Daoy (cell line): ENCODE data around the gene ALX4. TPM values are rescaled to one million over a fixed set of nuclear protein-coding genes. Genes with fewer than 3 reads are reported as not detected.
A peak's percentile ranks its signal among the peaks of the same experiment; 100 is the strongest.

Source experiments
- DNase-seq: peaks from one replicate; pipeline ENCODE4 v3.0.0-alpha.2; 2015; ENCODE audit warnings: low read depth
- total RNA-seq: library from RNA; depleted of rRNA; stranded (reverse); fragments of >200 nt; shearing (Covaris generic); gene quantifications from 2 replicates; pipeline ENCODE4 v1.2.3, GENCODE V29; 2014

The ALX4 gene
- total RNA-seq, 1 experiment from 2014 or later, result 1.5 TPM

DNA sequence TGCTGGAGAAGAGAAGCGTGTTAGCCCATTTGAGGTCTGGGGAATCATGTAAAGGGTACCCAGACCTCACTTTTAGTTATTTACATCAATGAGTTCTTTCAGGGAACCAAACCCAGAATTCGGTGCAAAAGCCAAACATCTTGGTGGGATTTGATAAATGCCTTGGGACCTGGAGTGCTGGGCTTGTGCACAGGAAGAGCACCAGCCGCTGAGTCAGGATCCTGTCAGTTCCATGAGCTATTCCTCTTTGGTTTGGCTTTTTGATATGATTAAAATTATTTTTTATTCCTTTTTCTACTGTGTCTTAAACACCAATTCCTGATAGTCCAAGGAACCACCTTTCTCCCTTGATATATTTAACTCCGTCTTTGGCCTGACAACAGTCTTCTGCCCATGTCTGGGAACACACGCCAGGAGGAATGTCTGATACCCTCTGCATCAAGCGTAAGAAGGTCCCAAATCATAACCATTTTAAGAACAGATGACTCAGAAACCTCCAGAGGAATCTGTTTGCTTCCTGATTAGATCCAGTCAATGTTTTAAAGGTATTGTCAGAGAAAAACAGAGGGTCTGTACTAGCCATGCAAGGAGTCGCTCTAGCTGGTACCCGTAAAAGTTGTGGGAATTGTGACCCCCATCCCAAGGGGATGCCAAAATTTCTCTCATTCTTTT, 65.2 kb downstream of the ALX4 start:
- no peak for DNase-seq

- DNase-seq, result peak; percentile 40
These were observed 66.2 kb downstream of the ALX4 start for GRCh38 chr11:44243595-44244343.

DNA sequence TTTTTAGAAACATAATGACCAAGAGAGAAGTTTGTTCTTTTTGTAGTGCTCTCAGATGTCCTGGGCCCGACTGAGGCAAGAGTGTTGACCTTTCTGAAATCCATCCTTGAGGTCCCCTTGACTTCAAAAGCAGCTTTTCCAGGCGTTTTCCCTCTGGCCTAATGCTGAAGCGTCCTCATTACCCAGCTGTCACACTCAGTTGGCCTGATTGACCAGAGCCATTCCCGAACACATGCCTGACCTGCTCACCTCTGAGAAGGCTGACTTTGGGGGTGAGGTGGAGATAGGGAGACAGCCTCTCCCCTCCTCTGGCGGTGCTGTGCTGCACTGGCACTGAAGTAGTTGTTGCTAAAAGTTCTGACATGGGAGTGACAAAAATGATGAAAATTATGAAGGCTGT, 66.9 kb downstream of the ALX4 start:
- no peak for DNase-seq

DNA sequence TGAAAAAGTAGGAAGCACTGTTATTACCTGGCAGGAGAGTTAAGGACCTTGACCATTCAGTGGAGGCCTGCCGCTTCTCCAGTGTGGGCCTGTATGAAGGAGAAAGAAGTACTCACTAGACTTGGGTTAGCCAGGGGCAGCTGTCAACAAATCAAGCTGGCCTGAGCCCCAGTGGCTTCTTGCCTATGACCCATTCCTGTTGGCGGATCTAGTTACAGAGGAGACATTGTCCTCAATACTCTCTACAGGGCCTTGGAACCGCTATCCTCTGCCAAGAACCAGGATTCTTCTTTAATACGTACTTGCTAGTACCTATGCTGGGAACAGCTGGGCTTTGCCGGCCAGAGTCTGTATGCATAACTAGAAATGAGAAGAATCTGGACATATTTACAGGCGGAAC, 68.1 kb downstream of the ALX4 start:
- DNase-seq, result no peak

DNA sequence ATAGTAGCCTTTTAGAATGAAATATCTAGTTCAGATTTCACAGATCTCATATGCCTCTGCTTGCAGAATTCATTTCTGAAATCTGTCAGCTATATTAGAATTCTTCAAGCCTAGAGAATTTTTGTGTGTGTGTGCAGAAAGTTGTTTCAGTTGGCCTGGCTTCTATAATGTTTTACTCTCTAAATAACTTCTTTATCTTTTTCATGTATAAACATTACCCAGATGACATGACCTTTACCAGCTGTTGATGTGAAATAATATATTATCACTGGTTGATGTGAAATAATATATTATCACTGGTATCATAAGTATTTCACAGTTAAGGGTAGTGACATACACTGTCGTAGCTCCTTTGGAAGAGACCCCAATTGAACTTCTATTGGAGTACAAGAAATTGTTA, 72.8 kb downstream of the ALX4 start:
- no peak for DNase-seq

- DNase-seq, result no peak
These were observed 73.6 kb downstream of the ALX4 start for GRCh38 chr11:44236296-44236695.

GRCh38 chr11:44235765-44236201, 74.2 kb downstream of the ALX4 start:
- no peak for DNase-seq

DNA sequence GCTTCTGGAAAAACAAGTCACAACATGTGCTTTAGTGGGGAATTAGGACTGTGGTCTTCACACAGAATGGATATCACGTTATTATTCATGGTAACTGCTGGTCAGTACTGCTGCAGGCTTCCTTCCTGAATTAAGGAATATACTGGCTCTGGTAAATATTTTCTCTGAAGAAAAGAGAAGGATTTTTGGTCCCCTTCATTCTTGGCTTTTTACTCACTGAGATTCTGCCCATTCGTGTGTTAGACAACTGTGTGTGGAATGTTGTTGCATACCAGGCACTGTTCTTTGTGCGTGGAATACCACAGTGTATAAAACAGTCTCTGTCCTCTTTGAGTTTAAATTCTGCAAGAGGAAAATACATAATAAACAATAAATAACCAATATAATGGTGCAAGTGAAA, 80.3 kb downstream of the ALX4 start:
- no peak for DNase-seq

DNA sequence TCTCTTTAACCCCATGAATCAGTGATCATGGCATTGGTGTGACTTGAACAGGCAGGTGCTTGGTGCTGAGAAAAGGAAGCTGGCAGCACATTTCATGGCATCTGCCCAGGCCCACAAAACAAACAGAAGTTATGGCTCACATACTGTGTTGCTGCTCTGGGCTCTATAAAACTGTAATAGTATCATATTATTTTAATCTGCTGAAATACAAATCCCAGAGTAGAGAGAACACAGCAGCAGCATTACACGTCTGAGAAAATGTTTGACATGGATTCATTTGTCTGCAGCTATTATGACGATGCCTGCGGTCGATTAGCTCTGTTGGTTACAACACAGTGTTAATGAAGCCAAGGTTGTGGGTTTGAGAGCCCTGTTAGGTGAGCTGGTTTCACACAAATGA, 80.8 kb downstream of the ALX4 start:
- no peak for DNase-seq

DNA sequence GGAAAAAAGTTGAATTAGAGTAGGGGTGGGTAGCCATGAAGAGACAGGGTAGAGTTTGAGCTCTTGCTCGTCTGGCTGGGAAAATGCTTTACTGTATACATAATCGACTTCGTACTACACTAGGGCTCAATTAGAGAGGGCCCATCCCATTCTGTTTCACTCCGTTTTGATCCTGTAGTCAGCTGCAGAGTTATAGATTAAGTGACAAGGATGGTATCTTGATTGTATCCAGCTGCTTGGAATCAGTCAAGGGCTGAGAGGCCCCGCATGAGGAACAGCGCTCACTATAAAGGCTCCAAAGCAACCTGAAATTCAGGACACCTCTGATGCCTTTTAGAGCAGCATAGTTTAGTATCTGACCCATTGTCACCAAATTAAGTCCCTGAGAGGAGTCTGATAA, 81.6 kb downstream of the ALX4 start:
- DNase-seq, result no peak

DNA sequence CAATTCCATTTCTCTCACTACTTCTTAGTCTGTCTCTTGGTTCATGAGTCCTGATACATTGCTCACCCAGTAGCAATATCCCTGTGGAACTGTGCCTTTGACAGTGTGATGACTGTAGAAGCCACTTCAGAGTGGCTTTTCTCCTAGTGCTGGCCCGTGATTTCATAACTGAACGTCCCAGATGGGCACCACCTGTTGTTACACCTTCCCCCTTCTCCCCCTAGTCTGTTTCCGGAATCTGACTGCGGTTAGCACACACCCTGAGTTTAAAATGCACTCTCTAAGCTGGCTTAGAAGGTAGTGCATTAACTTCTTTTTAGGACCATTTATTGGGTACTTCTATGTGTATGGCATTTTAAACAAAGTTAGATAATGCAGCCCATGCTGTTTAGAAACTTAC, 83.0 kb downstream of the ALX4 start:
- DNase-seq, result no peak

DNA sequence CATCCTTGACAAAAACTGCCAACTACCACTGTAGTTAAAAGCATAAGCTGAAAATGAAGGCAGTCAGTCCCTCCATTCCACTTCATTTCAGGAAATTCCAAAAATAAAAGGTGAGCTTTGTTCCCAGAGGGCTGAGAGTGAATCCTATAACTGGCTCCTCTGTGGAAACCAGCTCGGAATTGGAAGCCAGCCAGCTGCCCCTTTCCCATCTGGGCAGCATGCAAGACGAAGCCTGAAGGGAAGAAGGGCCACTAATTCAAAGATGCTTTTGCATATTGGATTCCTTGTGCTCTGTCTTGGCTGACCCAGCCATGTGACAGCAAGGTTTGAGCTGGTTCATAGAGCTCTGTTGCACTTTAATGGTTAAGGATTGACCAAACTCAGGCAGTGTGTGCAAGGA, 83.4 kb downstream of the ALX4 start:
- no peak for DNase-seq

DNA sequence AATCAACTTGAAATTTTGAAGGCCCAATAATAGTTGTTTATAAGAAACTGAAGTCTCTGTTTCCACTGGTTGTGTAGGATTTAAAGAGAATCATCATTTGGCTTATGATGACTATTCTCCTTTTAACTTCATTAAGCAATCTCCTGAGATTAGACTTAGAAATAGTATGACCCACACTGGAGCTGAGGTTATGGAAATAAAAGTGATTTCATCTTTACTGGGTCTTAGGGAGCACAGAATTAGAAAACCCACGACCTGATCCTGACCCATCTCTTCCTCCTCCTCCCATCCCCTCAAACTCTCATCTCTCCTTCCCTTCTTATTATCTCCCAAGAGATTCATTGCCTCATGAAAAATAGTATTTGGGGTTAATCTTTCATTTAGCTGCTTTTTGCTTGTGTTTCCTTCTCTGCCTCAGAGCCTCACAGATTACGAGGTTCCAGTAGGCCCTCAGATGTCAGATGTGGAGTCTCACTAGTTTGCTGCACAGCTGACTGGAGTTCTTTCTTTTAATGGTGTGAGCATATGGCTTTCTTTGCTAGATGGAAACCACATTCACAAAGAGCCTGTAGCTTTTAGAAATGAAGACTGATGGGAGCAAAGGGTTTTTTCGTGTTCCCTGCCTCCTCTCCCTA, 85.0 kb downstream of the ALX4 start:
- DNase-seq, result no peak

DNA sequence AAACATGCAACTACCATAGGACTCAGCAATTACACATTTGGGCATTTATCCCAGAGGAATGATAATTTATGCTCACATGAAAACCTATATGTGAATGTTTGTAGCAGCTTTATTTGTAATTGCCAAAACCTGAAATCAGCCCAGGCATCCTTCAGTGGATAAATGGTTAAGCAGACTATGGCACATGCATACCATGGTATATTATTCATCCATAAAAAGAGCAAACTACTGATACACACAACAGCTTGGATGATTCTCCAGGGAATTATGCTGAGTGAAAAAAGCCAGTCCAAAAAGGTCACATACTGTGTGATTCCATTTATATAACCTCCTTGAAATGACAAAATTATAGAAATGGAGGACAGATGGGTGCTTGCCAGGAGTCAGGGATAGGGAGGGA, 86.7 kb downstream of the ALX4 start:
- no peak for DNase-seq

GRCh38 chr11:44221992-44222391, 87.9 kb downstream of the ALX4 start:
- DNase-seq, result no peak

- no peak for DNase-seq
These were observed 88.5 kb downstream of the ALX4 start for GRCh38 chr11:44221456-44221855.

GRCh38 chr11:44219830-44220796, 89.8 kb downstream of the ALX4 start:
- no peak for DNase-seq

- DNase-seq, result no peak
These were observed 92.5 kb downstream of the ALX4 start for GRCh38 chr11:44217432-44217831.

DNA sequence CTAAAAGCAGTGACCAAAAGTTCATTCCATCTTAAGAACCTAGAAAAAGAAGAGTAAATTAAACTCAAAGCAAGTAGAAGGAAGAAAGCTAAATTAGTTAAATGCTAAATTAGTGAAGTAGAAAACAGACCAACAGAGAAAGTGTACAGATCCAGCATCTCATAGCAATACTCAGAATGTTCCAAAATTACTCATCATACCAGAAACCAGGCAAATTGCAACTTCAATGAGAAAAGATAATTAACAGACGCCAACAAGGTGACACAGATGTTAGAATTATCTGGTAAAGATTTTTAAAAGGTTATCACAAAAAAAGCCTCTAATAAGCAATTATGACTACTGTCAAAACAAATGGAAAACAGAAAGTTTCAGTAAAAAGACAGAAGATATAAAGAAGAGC, 96.8 kb downstream of the ALX4 start:
- DNase-seq, result no peak

- DNase-seq, result no peak
These were observed 97.8 kb downstream of the ALX4 start for GRCh38 chr11:44212128-44212527.
